HepG2 (cell line): Measurements from ENCODE around the gene APBB3. TPM values are rescaled to one million over a fixed set of nuclear protein-coding genes. Genes with fewer than 3 reads are reported as not detected.
A peak's percentile ranks its signal among the peaks of the same experiment; 100 is the strongest.

Experiments
- ATF2 ChIP-seq: sonication (generic); formaldehyde crosslinking; IDR thresholded peaks from 2 replicates; pipeline ENCODE4 v1.4.0; 2020; ENCODE audit warnings: missing genetic modification reagents
- ATF7-NPFF ChIP-seq: sonication (generic); formaldehyde crosslinking; IDR thresholded peaks from 2 replicates; pipeline ENCODE4 v1.8.1; 2023; ENCODE audit warnings: mild to moderate bottlenecking, low read depth, missing genetic modification reagents, moderate library complexity
- CBFB ChIP-seq: sonication (generic); formaldehyde crosslinking; IDR thresholded peaks from 2 replicates; pipeline ENCODE4 v1.4.0; 2020; ENCODE audit warnings: missing genetic modification reagents
- CBX5 ChIP-seq: sonication (generic); formaldehyde crosslinking; IDR thresholded peaks from 2 replicates; pipeline ENCODE4 v1.4.0; 2020; ENCODE audit warnings: missing genetic modification reagents, borderline replicate concordance
- CSRNP2 ChIP-seq: sonication (generic); formaldehyde crosslinking; conservative IDR thresholded peaks from 2 replicates; pipeline ENCODE4 v1.8.0; 2022; ENCODE audit warnings: low read depth, missing genetic modification reagents
- ELF3 ChIP-seq: IDR thresholded peaks from 2 replicates; pipeline ENCODE4 v1.6.1; 2016; ENCODE audit warnings: missing genetic modification reagents, missing compliant biosample characterization
- GLI4 ChIP-seq: sonication (generic); formaldehyde crosslinking; IDR thresholded peaks from 2 replicates; pipeline ENCODE4 v1.5.1; 2020; ENCODE audit warnings: missing genetic modification reagents, mild to moderate bottlenecking, moderate library complexity, borderline replicate concordance
- HES4 ChIP-seq: sonication (generic); formaldehyde crosslinking; IDR thresholded peaks from 2 replicates; pipeline ENCODE4 v1.9.0; 2021; ENCODE audit warnings: mild to moderate bottlenecking, missing genetic modification reagents, borderline replicate concordance
- SOX13 ChIP-seq, 3 experiments: fragments of 450-650 bp in 1 of 3; sonication (generic) in 1 of 3; formaldehyde crosslinking in 1 of 3; IDR thresholded peaks in 2 of 3; conservative IDR thresholded peaks in 1 of 3; 2 replicates each; pipeline versions ENCODE4 v1.5.0 to v1.6.1; 2016 to 2020; ENCODE audit warnings: antibody characterized with exemption in 1 of 3, mild to moderate bottlenecking in 1 of 3, missing compliant biosample characterization in 1 of 3, missing genetic modification reagents in 1 of 3, moderate library complexity in 1 of 3
- TSC22D2 ChIP-seq: sonication (generic); formaldehyde crosslinking; IDR thresholded peaks from 2 replicates; pipeline ENCODE4 v1.5.1; 2020; ENCODE audit warnings: missing genetic modification reagents, mild to moderate bottlenecking, borderline replicate concordance
- UBTF ChIP-seq: sonication (generic); formaldehyde crosslinking; IDR thresholded peaks from 2 replicates; pipeline ENCODE4 v1.4.0; 2020; ENCODE audit warnings: mild to moderate bottlenecking, missing genetic modification reagents
- XRCC5 ChIP-seq: fragments of 200-400 bp; formaldehyde crosslinking; optimal IDR thresholded peaks from 2 replicates; pipeline ENCODE3; 2017; ENCODE audit warnings: mild to moderate bottlenecking, low read length
- ZBTB7A ChIP-seq: sonication (generic); formaldehyde crosslinking; IDR thresholded peaks from 2 replicates; pipeline ENCODE4 v1.8.0; 2022; ENCODE audit warnings: mild to moderate bottlenecking, missing genetic modification reagents
- ZFP36L1 ChIP-seq: sonication (generic); formaldehyde crosslinking; IDR thresholded peaks from 2 replicates; pipeline ENCODE4 v1.8.0; 2022; ENCODE audit warnings: mild to moderate bottlenecking, missing genetic modification reagents, moderate library complexity
- ZNF275 ChIP-seq: sonication (generic); formaldehyde crosslinking; IDR thresholded peaks from 2 replicates; pipeline ENCODE4 v1.8.0; 2022; ENCODE audit warnings: missing genetic modification reagents, mild to moderate bottlenecking, inconsistent platforms, borderline replicate concordance
- ZNF30 ChIP-seq: sonication (generic); formaldehyde crosslinking; IDR thresholded peaks from 2 replicates; pipeline ENCODE4 v1.5.0; 2020; ENCODE audit warnings: mild to moderate bottlenecking, missing genetic modification reagents
- ZNF547 ChIP-seq: sonication (generic); formaldehyde crosslinking; IDR thresholded peaks from 2 replicates; pipeline ENCODE4 v1.5.1; 2020; ENCODE audit warnings: mild to moderate bottlenecking, missing genetic modification reagents
- ZSCAN12 ChIP-seq: sonication (generic); formaldehyde crosslinking; IDR thresholded peaks from 2 replicates; pipeline ENCODE4 v1.9.0; 2021; ENCODE audit warnings: mild to moderate bottlenecking, missing genetic modification reagents
- ZSCAN5A ChIP-seq: sonication (generic); formaldehyde crosslinking; IDR thresholded peaks from 2 replicates; pipeline ENCODE4 v1.8.0; 2022; ENCODE audit warnings: mild to moderate bottlenecking, missing genetic modification reagents, borderline replicate concordance
- ZSCAN9 ChIP-seq: IDR thresholded peaks from 2 replicates; pipeline ENCODE4 v1.6.1; 2016; ENCODE audit warnings: borderline replicate concordance
- polyA plus RNA-seq, 8 experiments: library from polyadenylated mRNA; depleted of rRNA in 3 of 8; stranded (reverse) in 7 of 8; unstranded in 1 of 8; fragments of >200 nt; fragmentation: Illumina TruSeq in 4 of 8; extraction: Trizol in 4 of 8; gene quantifications; 2 replicates each; pipeline versions ENCODE4 v1.2.1 to v1.2.3, GENCODE V29; 2011 to 2016; ENCODE audit warnings: low read depth in 4 of 8, missing spikeins in 1 of 8, mixed read lengths in 1 of 8; ENCODE audit not compliant: insufficient read depth in 1 of 8
- total RNA-seq, 5 experiments: library from RNA; depleted of rRNA; stranded (reverse); fragments of >200 nt; fragmentation: Illumina TruSeq; extraction: Trizol; gene quantifications; 2 replicates each; pipeline ENCODE4 v1.2.3, GENCODE V29; 2016; ENCODE audit warnings: low read depth in 1 of 5

APBB3 gene
- total and polyA plus RNA-seq, 2 of the 13 experiments (the other 11 are each of a cell fraction or from before 2014, with no cell fraction given), result 0.38 to 0.78 TPM

GRCh38 chr5:140557136-140557805 lies 7.1 kb downstream of the APBB3 start, which contains the start of gene SRA1 (continued):
- TF ChIP-seq ZSCAN12 (CRISPR knock-in tag) (no peak; the same call in 1 of the 2 replicates), ATF2 (peak; percentile 68; the same call in 1 of the 2 replicates), ZBTB7A (peak; percentile 60; the same call in 1 of the 2 replicates), ZSCAN5A (peak; percentile 18; the same call in 1 of the 2 replicates), XRCC5 (peak; percentile 73), ZFP36L1 (no peak), ZNF547 (peak; percentile 67; the same call in 1 of the 2 replicates), ZNF275 (CRISPR knock-in tag) (peak; percentile 43; the same call in 1 of the 2 replicates), HES4 (CRISPR knock-in tag) (no peak), CBX5 (CRISPR knock-in tag) (peak; percentile 88; the same call in 1 of the 2 replicates), ATF7-NPFF (CRISPR knock-in tag) (peak; percentile 90), CSRNP2 (CRISPR knock-in tag) (no peak), CBFB (peak; percentile 91), ELF3 (CRISPR knock-in tag) (peak; percentile 52; the same call in 1 of the 2 replicates), SOX13 (IDR thresholded peaks at IDR 0.05) (no peak), SOX13 (CRISPR knock-in tag; conservative IDR thresholded peaks at IDR 0.05 in 1 of 2, IDR thresholded peaks at IDR 0.05 in 1 of 2) (peak in 1 of 2 experiments; percentile 63; a peak in 2 of 4 replicates), GLI4 (0 out of 2 replicates have a peak, but pooled peaks have one; percentile 34), UBTF (CRISPR knock-in tag) (peak; percentile 74), ZNF30 (CRISPR knock-in tag) (0 out of 2 replicates have a peak, but pooled peaks have one; percentile 21), ZSCAN9 (peak; percentile 84; the same call in 1 of the 2 replicates), TSC22D2 (CRISPR knock-in tag) (peak; percentile 92; the same call in 1 of the 2 replicates)
